Heart left ventricle (tissue), 16 donors: ENCODE results near the gene PGP. TPM values are rescaled to one million over a fixed set of nuclear protein-coding genes. Genes with fewer than 3 reads are reported as not detected.

Experiments used
- ATAC-seq, 4 donors: fragments of 200-7000 bp; cut with Tn5 transposase; one replicate each; pipeline ENCODE4 v1.9.1; 2020 to 2022; ENCODE audit warnings: moderate library complexity in 4 of 4, mild to moderate bottlenecking in 3 of 4, moderate number of reproducible peaks in 1 of 4
- DNase-seq, 5 donors: peaks; one replicate each; pipeline ENCODE4 v3.0.0-alpha.2; 2020
- H3K27ac ChIP-seq, 12 donors: fragments of 200-600 bp; sonication (generic) in 4 of 12; one replicate each; pipeline versions ENCODE4 v1.5.0 to v1.8.0; 2016 to 2022; ENCODE audit warnings: mild to moderate bottlenecking in 2 of 12
- H3K27me3 ChIP-seq, 9 donors: fragments of 200-600 bp; sonication (generic) in 2 of 9; one replicate each; pipeline versions ENCODE4 v1.5.1 to v1.8.0; 2016 to 2022; ENCODE audit warnings: mild to moderate bottlenecking in 3 of 9
- H3K36me3 ChIP-seq, 9 donors: fragments of 200-600 bp; sonication (generic) in 2 of 9; one replicate each; pipeline versions ENCODE4 v1.5.0 to v1.8.0; 2018 to 2022; ENCODE audit warnings: mild to moderate bottlenecking in 2 of 9
- H3K4me1 ChIP-seq, 12 donors: fragments of 200-600 bp; sonication (generic) in 4 of 12; one replicate each; pipeline versions ENCODE4 v1.5.0 to v1.8.0; 2016 to 2022; ENCODE audit warnings: mild to moderate bottlenecking in 3 of 12
- H3K4me3 ChIP-seq, 12 donors: fragments of 200-600 bp; sonication (generic) in 4 of 12; one replicate each; pipeline versions ENCODE4 v1.5.0 to v1.8.0; 2017 to 2022; ENCODE audit warnings: mild to moderate bottlenecking in 9 of 12, moderate library complexity in 4 of 12
- H3K9me3 ChIP-seq, 12 donors: fragments of 200-600 bp; sonication (generic) in 4 of 12; one replicate each; pipeline versions ENCODE4 v1.5.0 to v1.8.0; 2016 to 2022; ENCODE audit warnings: mild to moderate bottlenecking in 1 of 12
- POLR2A ChIP-seq, 2 donors: fragments of 450-650 bp; IDR thresholded peaks; one replicate each; pipeline ENCODE4 v1.6.1; 2017; ENCODE audit warnings: antibody characterized with exemption in 2 of 2, mild to moderate bottlenecking in 2 of 2, moderate library complexity in 2 of 2
- WGBS, 4 donors: extraction: QIAGEN DNeasy Blood & Tissue Kit in 2 of 4; methylation state at CpG; one replicate each; pipeline versions ENCODE4 v1.1.5 to v1.1.7; 2013 to 2018; 5-methylcytosine and 5-hydroxymethylcytosine counted together
- intact Hi-C, 10 donors: fragments of 100-400 bp; cut with DNase I; formaldehyde crosslinking; loops; one replicate each; pipeline versions ENCODE4 v1.11.1 to v1.14.2; 2022
- polyA plus RNA-seq, 2 donors: library from polyadenylated mRNA; stranded (reverse); fragments of 200-250 nt; gene quantifications; one replicate each; pipeline ENCODE4 v1.2.3, GENCODE V29; 2013
- total RNA-seq, 9 donors: library from RNA; depleted of rRNA in 2 of 9; stranded (reverse); fragments of >200 nt in 2 of 9; fragmentation: NEBNext Ultra II Directional in 3 of 9; extraction: Animal tissue kit (Norgen Biotek cat#: 25700) in 3 of 9; gene quantifications; one replicate each; pipeline versions ENCODE4 v1.1.0 to v1.2.4, GENCODE V29; 2016 to 2023
- TF ChIP-seq, protein P1 (sequence below), 12 donors: fragments of 200-600 bp; sonication (generic) in 4 of 12; IDR thresholded peaks; one replicate each; pipeline versions ENCODE4 v1.5.0 to v1.8.0; 2018 to 2022; ENCODE audit warnings: antibody characterized with exemption in 12 of 12, mild to moderate bottlenecking in 5 of 12
- donor health status: ischemic (EF 13 %, LVEDD 7.1; RV severe dilation, severe dysfunction).
- donor health status: healthy with polysubstance abuse.
- donor health status: DM: no; HTN: yes; CAD: no.
- donor health status: DM: no; HTN: no; CAD: no.
- donor health status: ischemic (EF 25% LVEDD 6.9; RV normal size, moderate dysfunction).
- donor health status: ischemic (EF 25% LVEDD 5.7; RV mildly dilated, moderate dysfunction).
- donor health status: healthy.
- donor health status: DM: yes; HTN: yes; CAD: no.
- donor health status: ischemic (EF 35%, LVEDD 5.7; RV mildly dilated, moderate dysfunction).
- donor health status: nonischemic (EF 11% LVEDD 7.7; RV severe dilation, severe dysfunction).
- donor health status: DM: yes; HTN: yes; CAD: no.
- donor health status: PGD.
- donor health status: ischemic (EF 29% LVEDD 5.4; RV normal size, mild dysfunction).
- donor health status: nonischemic (EF 23%, LVEDD 6.1; RV moderate dilation, normal function).

Gene PGP
- total and polyA plus RNA-seq, 11 donors, result 19.6 to 44.0 (median 31.7) TPM

DNA sequence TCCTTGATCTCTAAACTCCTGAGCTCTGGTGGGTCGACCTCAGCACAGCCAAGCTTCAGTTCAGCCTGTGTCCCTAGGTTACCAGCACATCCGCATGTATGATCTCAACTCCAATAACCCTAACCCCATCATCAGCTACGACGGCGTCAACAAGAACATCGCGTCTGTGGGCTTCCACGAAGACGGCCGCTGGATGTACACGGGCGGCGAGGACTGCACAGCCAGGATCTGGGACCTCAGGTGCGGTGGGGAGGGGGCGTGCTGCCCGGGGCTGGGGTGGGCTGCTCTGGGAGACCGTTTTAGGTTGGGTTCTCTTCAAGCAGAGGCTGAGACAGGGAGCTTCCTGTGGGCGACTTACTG is 8.2 kb downstream of the PGP start:
- Histone ChIP-seq H3K9me3 (no peaks in the 10 kb centered on the region), H3K27ac (peak overlapping the region in 8 of 12 donors; percentile 96 to 100 (median 99)), H3K4me3 (peak overlapping the region in 10 of 12 donors; percentile 66 to 96 (median 80)), H3K4me1 (peaks cover 3 to 37% (median 16%) of the 10 kb centered on the region in 12 donors), H3K36me3 (peaks cover 0 to 37% (median 32%) of the 10 kb centered on the region in 9 donors), H3K27me3 (no peaks in the 10 kb centered on the region)
- ATAC-seq, result no peak
- DNase-seq, result no peak
- intact Hi-C loops, result loop anchor here in 2 of 10 donors (5.0 kb wide), 2 partner anchors 46 to 49 kb away; partner anchors contain the start of genes ECI1 (in 1 of the 2) and TRAF7 (in 1 of the 2)
- TF ChIP-seq, protein P1, sequence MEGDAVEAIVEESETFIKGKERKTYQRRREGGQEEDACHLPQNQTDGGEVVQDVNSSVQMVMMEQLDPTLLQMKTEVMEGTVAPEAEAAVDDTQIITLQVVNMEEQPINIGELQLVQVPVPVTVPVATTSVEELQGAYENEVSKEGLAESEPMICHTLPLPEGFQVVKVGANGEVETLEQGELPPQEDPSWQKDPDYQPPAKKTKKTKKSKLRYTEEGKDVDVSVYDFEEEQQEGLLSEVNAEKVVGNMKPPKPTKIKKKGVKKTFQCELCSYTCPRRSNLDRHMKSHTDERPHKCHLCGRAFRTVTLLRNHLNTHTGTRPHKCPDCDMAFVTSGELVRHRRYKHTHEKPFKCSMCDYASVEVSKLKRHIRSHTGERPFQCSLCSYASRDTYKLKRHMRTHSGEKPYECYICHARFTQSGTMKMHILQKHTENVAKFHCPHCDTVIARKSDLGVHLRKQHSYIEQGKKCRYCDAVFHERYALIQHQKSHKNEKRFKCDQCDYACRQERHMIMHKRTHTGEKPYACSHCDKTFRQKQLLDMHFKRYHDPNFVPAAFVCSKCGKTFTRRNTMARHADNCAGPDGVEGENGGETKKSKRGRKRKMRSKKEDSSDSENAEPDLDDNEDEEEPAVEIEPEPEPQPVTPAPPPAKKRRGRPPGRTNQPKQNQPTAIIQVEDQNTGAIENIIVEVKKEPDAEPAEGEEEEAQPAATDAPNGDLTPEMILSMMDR (IDR thresholded peaks at IDR 0.05), result no peak
- no peak for TF ChIP-seq POLR2A (IDR thresholded peaks at IDR 0.05)
- 81 to 84% (median 83%) methylated on average over 15 to 18 of the region's 18 CpGs for WGBS, 4 donors

GRCh38 chr16:2205967-2206313 is 8.7 kb downstream of the PGP start:
- Histone ChIP-seq H3K27me3 (no peaks in the 10 kb centered on the region), H3K27ac (peak overlapping the region in 11 of 12 donors; percentile 95 to 100 (median 99)), H3K4me3 (peak overlapping the region; percentile 66 to 96 (median 80)), H3K36me3 (peaks cover 0 to 37% (median 32%) of the 10 kb centered on the region in 9 donors), H3K4me1 (peaks cover 3 to 33% (median 16%) of the 10 kb centered on the region in 12 donors), H3K9me3 (no peaks in the 10 kb centered on the region)
- ATAC-seq, result peak; percentile 4 to 15 (median 6)
- WGBS, 4 donors, result 2 to 10% (median 9%) methylated on average over 7 to 16 of the region's 16 CpGs
- no peak for DNase-seq
- intact Hi-C loops, result loop anchor here in 2 of 10 donors (2.0 to 5.0 kb wide), 3 partner anchors 46 to 51 kb away; partner anchors contain the start of genes TRAF7 (in 2 of the 2) and ECI1 (in 1 of the 2)
- TF ChIP-seq, protein P1 (IDR thresholded peaks at IDR 0.05), result peak in 1 of 12 donors; percentile 1
- no peak for TF ChIP-seq POLR2A (IDR thresholded peaks at IDR 0.05)

DNA sequence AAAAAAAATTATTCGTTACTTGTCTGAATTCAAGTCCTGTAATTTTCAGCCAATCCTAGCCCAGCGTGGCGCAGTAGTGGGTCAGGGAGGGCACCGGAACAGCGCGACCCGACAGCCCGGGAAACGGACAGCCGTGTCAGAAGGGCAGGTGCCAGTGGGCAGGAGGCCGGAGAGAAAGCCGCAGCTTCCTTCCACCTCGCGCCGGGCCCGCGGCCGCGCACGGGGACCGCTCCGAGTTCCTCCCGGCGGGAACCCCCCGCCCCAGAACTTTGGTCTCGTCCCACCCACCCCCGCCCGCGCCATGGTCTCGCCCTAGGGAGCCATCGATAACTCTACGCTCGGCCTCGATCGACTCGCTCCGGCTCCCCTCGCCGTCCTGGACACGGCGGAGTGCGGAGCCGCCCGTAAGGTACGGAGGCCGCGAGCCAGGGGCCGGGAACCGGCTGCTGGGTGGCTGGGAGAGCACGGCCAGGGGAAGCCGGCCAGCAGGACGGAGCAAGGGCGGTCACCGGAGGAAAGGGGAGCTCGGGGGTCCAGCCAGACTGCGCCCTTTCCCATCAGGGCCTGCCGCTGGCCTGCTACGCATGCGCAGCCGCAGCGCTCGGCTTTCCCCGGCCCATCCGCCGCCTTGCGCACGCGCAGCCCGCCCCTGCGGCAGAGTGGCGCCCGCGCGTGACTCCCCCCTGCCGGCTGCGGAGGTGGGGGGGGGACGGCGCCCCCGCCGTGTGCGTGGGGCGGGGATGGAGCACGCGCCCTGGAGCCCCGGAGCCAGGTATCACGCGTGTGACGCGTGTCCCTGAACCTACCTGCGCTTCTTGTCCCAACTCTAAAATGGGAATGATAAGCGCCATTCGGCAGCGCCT is 9.3 kb downstream of the PGP start, which contains the start of gene MLST8:
TSS of gene MLST8 (plus strand) at position 351 of the 863 bp plus-strand sequence. CDS start 632 bp downstream, outside the sequence.
- DNase-seq (peak; percentile 85 to 96 (median 89)), ATAC-seq (peak; percentile 53 to 84 (median 82))
- Histone ChIP-seq H3K27me3 (no peaks in the 10 kb centered on the region), H3K27ac (peak within 1 kb of the TSS; percentile 95 to 100 (median 99)), H3K9me3 (no peaks in the 10 kb centered on the region), H3K4me1 (peaks cover 3 to 27% (median 15%) of the 10 kb centered on the region in 12 donors), H3K4me3 (peak within 1 kb of the TSS; percentile 66 to 96 (median 80)), H3K36me3 (peaks cover 0 to 37% (median 32%) of the 10 kb centered on the region in 9 donors)
- 0 to 1% (median 1%) methylated on average over 58 to 93 of the region's 93 CpGs for WGBS, 4 donors
- intact Hi-C loops, result loop anchor here in 2 of 10 donors (2.0 to 5.0 kb wide), 3 partner anchors 47 to 51 kb away; partner anchors contain the start of genes TRAF7 (in 2 of the 2) and ECI1 (in 1 of the 2)
- peak; percentile 49 to 73 for TF ChIP-seq POLR2A (IDR thresholded peaks at IDR 0.05)
- TF ChIP-seq, protein P1 (IDR thresholded peaks at IDR 0.05), result peak in 6 of 12 donors; percentile 13 to 43 (median 28)
